ENCODE results near the gene ASTL. TPM values are rescaled to one million over a fixed set of nuclear protein-coding genes. Genes with fewer than 3 reads are reported as not detected.

Gene ASTL
- total and polyA plus RNA-seq, 2 donors (not counting 3 experiments of a cell fraction or from before 2014, with no cell fraction given): not detected

DNA sequence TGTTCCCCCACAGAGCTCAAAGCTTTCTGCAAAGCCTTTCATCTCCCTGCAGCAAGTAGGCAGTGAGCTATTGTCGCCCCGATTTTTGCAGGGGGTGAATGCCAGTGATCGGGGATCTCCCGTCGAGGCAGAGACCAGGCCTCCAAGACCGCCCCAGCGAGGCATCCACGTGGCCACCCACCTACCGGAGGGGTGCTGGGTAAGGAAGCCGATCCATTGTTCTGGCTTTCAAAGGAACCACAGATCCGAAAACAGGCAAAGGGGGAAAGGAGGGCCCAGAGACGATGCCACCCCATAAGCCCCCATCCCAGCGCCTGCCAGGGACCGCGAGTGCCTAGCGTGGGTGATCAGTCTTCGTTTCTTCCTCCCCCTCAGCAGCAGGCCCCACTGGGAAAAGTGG lies 24.4 kb downstream of the ASTL start:
- Histone ChIP-seq H4K20me1 (replicated peaks; ENCODE audit: control insufficient read depth, extremely low read depth, insufficient read depth, low read length) (no peaks in the 10 kb centered on the region), H3K36me3 (ENCODE audit: control insufficient read depth in 2 of 2, extremely low read depth in 1 of 2, insufficient read depth in 2 of 2, low read length in 2 of 2) (no peaks in the 10 kb centered on the region), H3K4me1 (ENCODE audit: control insufficient read depth, extremely low read depth, insufficient read depth, low read length) (no peaks in the 10 kb centered on the region), H3K79me2 (ENCODE audit: control insufficient read depth, insufficient read depth, low read length) (no peaks in the 10 kb centered on the region), H3K27ac (ENCODE audit: insufficient read depth, low read depth, low read length) (no peak overlapping the region), H3K9ac (replicated peaks; ENCODE audit: extremely low read depth, insufficient read depth, low read length) (no peak overlapping the region), H3K4me3 (replicated peaks in 1 of 3; ENCODE audit: insufficient read depth in 1 of 3, low read depth in 1 of 3, low read length in 3 of 3) (no peak overlapping the region), H3K9me3 (replicated peaks; ENCODE audit: control insufficient read depth, insufficient read depth, low read length) (no peaks in the 10 kb centered on the region), H3K27me3 (ENCODE audit: control insufficient read depth in 2 of 2, insufficient read depth in 2 of 2, low read length in 2 of 2) (peaks cover 7% of the 10 kb centered on the region in 2 experiments), H3K9me1 (replicated peaks; ENCODE audit: control insufficient read depth, extremely low read depth, insufficient read depth, low read length) (no peaks in the 10 kb centered on the region), H3K4me2 (ENCODE audit: insufficient read depth, low read length) (no peak overlapping the region), H2AFZ (ENCODE audit: low read depth, low read length) (no peak overlapping the region)
- FAIRE-seq (no peak), DNase-seq (ENCODE audit: low read depth, low spot score) (no peak)
- dilution Hi-C loops (cut with MboI; ENCODE audit: extremely low pct_ligation_motif_present, low sequenced_read_pairs) (no loop called here), intact Hi-C loops (cut with micrococcal nuclease) (no loop called here)
- POLR2A ChIA-PET: no interaction called here
- TF ChIP-seq FOS (IDR thresholded peaks at IDR 0.05; ENCODE audit: borderline replicate concordance, insufficient read depth, low read length): no peak
- TF ChIP-seq POLR2AphosphoS5 (IDR thresholded peaks at IDR 0.05; ENCODE audit: insufficient read depth, low read depth, low read length): no peak
- TF ChIP-seq POLR2A (IDR thresholded peaks at IDR 0.05; ENCODE audit: low read depth, low read length): no peak
- BruUV-seq (replicated peaks): no TSS peak
- CTCF ChIA-PET: no interaction called here

DNA sequence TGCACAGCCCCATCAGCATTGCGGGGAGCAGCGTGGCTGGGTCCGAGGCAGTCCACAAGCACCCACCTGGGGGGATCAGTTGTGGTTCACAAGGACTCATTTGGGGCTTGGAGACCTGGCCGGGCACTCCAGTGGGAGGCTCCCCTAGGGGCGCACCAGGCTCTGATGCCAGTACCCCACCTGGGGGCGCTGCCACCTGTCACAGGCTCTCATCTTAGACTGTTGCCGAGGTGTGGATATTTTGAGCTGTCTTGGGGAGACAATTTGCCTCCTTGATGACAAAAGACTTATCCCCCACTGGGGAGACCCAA lies 25.0 kb downstream of the ASTL start:
- Histone ChIP-seq H3K4me3 (replicated peaks in 1 of 3; ENCODE audit: insufficient read depth in 1 of 3, low read depth in 1 of 3, low read length in 3 of 3) (no peak overlapping the region), H3K9me3 (replicated peaks; ENCODE audit: control insufficient read depth, insufficient read depth, low read length) (no peaks in the 10 kb centered on the region), H3K27ac (ENCODE audit: insufficient read depth, low read depth, low read length) (no peak overlapping the region), H2AFZ (ENCODE audit: low read depth, low read length) (no peak overlapping the region), H3K27me3 (ENCODE audit: control insufficient read depth in 2 of 2, insufficient read depth in 2 of 2, low read length in 2 of 2) (peaks cover 7% of the 10 kb centered on the region in 2 experiments), H3K9me1 (replicated peaks; ENCODE audit: control insufficient read depth, extremely low read depth, insufficient read depth, low read length) (no peaks in the 10 kb centered on the region), H3K4me2 (ENCODE audit: insufficient read depth, low read length) (no peak overlapping the region), H4K20me1 (replicated peaks; ENCODE audit: control insufficient read depth, extremely low read depth, insufficient read depth, low read length) (no peaks in the 10 kb centered on the region), H3K9ac (replicated peaks; ENCODE audit: extremely low read depth, insufficient read depth, low read length) (no peak overlapping the region), H3K36me3 (ENCODE audit: control insufficient read depth in 2 of 2, extremely low read depth in 1 of 2, insufficient read depth in 2 of 2, low read length in 2 of 2) (no peaks in the 10 kb centered on the region), H3K79me2 (ENCODE audit: control insufficient read depth, insufficient read depth, low read length) (no peaks in the 10 kb centered on the region), H3K4me1 (ENCODE audit: control insufficient read depth, extremely low read depth, insufficient read depth, low read length) (no peaks in the 10 kb centered on the region)
- BruUV-seq (replicated peaks): no TSS peak
- DNase-seq (ENCODE audit: low read depth, low spot score) (no peak), FAIRE-seq (no peak)
- ChIA-PET POLR2A (no interaction called here), CTCF (interaction anchor here (0.8 kb wide), 1 partner anchor 17 kb away, joined by 3 read pairs; no protein-coding TSS in a partner anchor)
- intact Hi-C loops (cut with micrococcal nuclease): no loop called here
- TF ChIP-seq FOS (IDR thresholded peaks at IDR 0.05; ENCODE audit: borderline replicate concordance, insufficient read depth, low read length) (no peak), GATA2 (IDR thresholded peaks at IDR 0.05; ENCODE audit: insufficient read depth, insufficient read length, low read depth, low read length) (no peak), JUN (IDR thresholded peaks at IDR 0.05; ENCODE audit: borderline replicate concordance, insufficient read depth, insufficient read length, low read depth) (no peak), POLR2AphosphoS5 (IDR thresholded peaks at IDR 0.05; ENCODE audit: insufficient read depth, low read depth, low read length) (no peak), EZH2 (IDR thresholded peaks at IDR 0.05; ENCODE audit: borderline replicate concordance, low read depth, low read length, severe bottlenecking) (no peak), CTCF (IDR thresholded peaks at IDR 0.05; ENCODE audit: extremely low read depth in 1 of 2, insufficient read depth in 1 of 2, low read depth in 1 of 2, low read length in 2 of 2) (no peak), POLR2A (IDR thresholded peaks at IDR 0.05; ENCODE audit: low read depth, low read length) (no peak), MYC (IDR thresholded peaks at IDR 0.05; ENCODE audit: low read depth, low read length) (no peak)
- TF ChIP-seq, protein P1, sequence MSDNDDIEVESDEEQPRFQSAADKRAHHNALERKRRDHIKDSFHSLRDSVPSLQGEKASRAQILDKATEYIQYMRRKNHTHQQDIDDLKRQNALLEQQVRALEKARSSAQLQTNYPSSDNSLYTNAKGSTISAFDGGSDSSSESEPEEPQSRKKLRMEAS (IDR thresholded peaks at IDR 0.05; ENCODE audit: insufficient read depth, insufficient read length): no peak
- dilution Hi-C loops (cut with MboI; ENCODE audit: extremely low pct_ligation_motif_present, low sequenced_read_pairs): no loop called here

Measured in endothelial cell of umbilical vein (primary cell).